Liver (tissue), 9 donors: ENCODE results near the gene ARHGEF1. TPM values are rescaled to one million over a fixed set of nuclear protein-coding genes. Genes with fewer than 3 reads are reported as not detected.

Experiments
- DNase-seq: peaks from one replicate; pipeline ENCODE4 v3.0.0-alpha.2; 2017; ENCODE audit warnings: low spot score
- H3K27ac ChIP-seq, 2 donors: one replicate each; pipeline ENCODE4 v1.7.0; 2013; ENCODE audit warnings: inconsistent platforms in 2 of 2, low read length in 2 of 2, control low read depth in 1 of 2, low read depth in 1 of 2, mild to moderate bottlenecking in 1 of 2
- H3K27me3 ChIP-seq, 4 donors: one replicate each; pipeline versions ENCODE4 v1.6.1 to v1.7.0; 2013; ENCODE audit warnings: low read length in 3 of 4, inconsistent platforms in 1 of 4, mild to moderate bottlenecking in 1 of 4, moderate library complexity in 1 of 4; ENCODE audit not compliant: control insufficient read depth in 4 of 4, insufficient read depth in 4 of 4
- H3K36me3 ChIP-seq, 4 donors: one replicate each; pipeline versions ENCODE4 v1.6.1 to v1.7.0; 2013; ENCODE audit warnings: low read length in 3 of 4, mild to moderate bottlenecking in 3 of 4, low read depth in 1 of 4, moderate library complexity in 1 of 4; ENCODE audit not compliant: control insufficient read depth in 4 of 4, insufficient read depth in 3 of 4
- H3K4me1 ChIP-seq, 4 donors: one replicate each; pipeline versions ENCODE4 v1.6.1 to v1.7.0; 2013; ENCODE audit warnings: low read length in 3 of 4, mild to moderate bottlenecking in 3 of 4, moderate library complexity in 1 of 4; ENCODE audit not compliant: control insufficient read depth in 4 of 4, insufficient read depth in 4 of 4
- H3K4me3 ChIP-seq, 3 donors: one replicate each; pipeline versions ENCODE4 v1.6.1 to v1.7.0; 2013; ENCODE audit warnings: low read length in 3 of 3, control low read depth in 1 of 3, low read depth in 1 of 3, mild to moderate bottlenecking in 1 of 3
- H3K9ac ChIP-seq, 2 donors: one replicate each; pipeline ENCODE4 v1.7.0; 2013; ENCODE audit warnings: low read length in 2 of 2, mild to moderate bottlenecking in 2 of 2, moderate library complexity in 2 of 2, control low read depth in 1 of 2, low read depth in 1 of 2
- H3K9me3 ChIP-seq, 4 donors: one replicate each; pipeline versions ENCODE4 v1.6.1 to v1.7.0; 2013; ENCODE audit warnings: low read length in 3 of 4; ENCODE audit not compliant: control insufficient read depth in 4 of 4
- EGR1 ChIP-seq, 2 donors: IDR thresholded peaks; 2 replicates each; pipeline ENCODE4 v1.6.1; 2016 to 2018; ENCODE audit warnings: antibody characterized with exemption in 2 of 2, low read depth in 2 of 2
- FOXA1 ChIP-seq: IDR thresholded peaks from 2 replicates; pipeline ENCODE4 v1.6.1; 2016; ENCODE audit warnings: antibody characterized with exemption
- FOXA2 ChIP-seq: IDR thresholded peaks from 2 replicates; pipeline ENCODE4 v1.6.1; 2016; ENCODE audit warnings: antibody characterized with exemption
- GABPA ChIP-seq, 2 donors: IDR thresholded peaks in 1 of 2; conservative IDR thresholded peaks in 1 of 2; 2 replicates each; pipeline ENCODE4 v1.6.1; 2016; ENCODE audit warnings: antibody characterized with exemption in 2 of 2, mild to moderate bottlenecking in 1 of 2, moderate library complexity in 1 of 2
- HNF4A ChIP-seq, 2 donors: conservative IDR thresholded peaks; 2 replicates each; pipeline ENCODE4 v1.6.1; 2016; ENCODE audit warnings: antibody characterized with exemption in 2 of 2, mild to moderate bottlenecking in 2 of 2
- HNF4G ChIP-seq: IDR thresholded peaks from 2 replicates; pipeline ENCODE4 v1.6.1; 2016; ENCODE audit warnings: antibody characterized with exemption
- JUND ChIP-seq, 2 donors: IDR thresholded peaks; 2 replicates each; pipeline ENCODE4 v1.6.1; 2016; ENCODE audit warnings: antibody characterized with exemption in 2 of 2
- SP1 ChIP-seq: IDR thresholded peaks from 2 replicates; pipeline ENCODE4 v1.6.1; 2018; ENCODE audit warnings: antibody characterized with exemption, mild to moderate bottlenecking
- YY1 ChIP-seq: IDR thresholded peaks from 2 replicates; pipeline ENCODE4 v1.6.1; 2016; ENCODE audit warnings: antibody characterized with exemption, mild to moderate bottlenecking
- WGBS: extraction: QIAGEN DNeasy Blood & Tissue Kit; methylation state at CpG from one replicate; pipeline ENCODE4 v1.1.7; 2013; 5-methylcytosine and 5-hydroxymethylcytosine counted together
- polyA plus RNA-seq, 2 donors: library from polyadenylated mRNA; stranded (reverse) in 1 of 2; unstranded in 1 of 2; fragments of 200-250 nt in 1 of 2; fragments of >200 nt in 1 of 2; fragmentation: Nextera tagmentation in 1 of 2; extraction: Ambion mirVana in 1 of 2; gene quantifications; one replicate each; pipeline versions ENCODE4 v1.2.1 to v1.2.3, GENCODE V29; 2013 to 2015
- total RNA-seq, 2 donors: library from RNA; depleted of rRNA; stranded (reverse); fragments of >200 nt; gene quantifications; one replicate each; pipeline ENCODE4 v1.2.3, GENCODE V29; 2014
- TF ChIP-seq, protein P1 (sequence below): IDR thresholded peaks from 2 replicates; pipeline ENCODE4 v1.6.1; 2016; ENCODE audit warnings: antibody characterized with exemption
- TF ChIP-seq, protein P2 (sequence below): IDR thresholded peaks from 2 replicates; pipeline ENCODE4 v1.6.1; 2016; ENCODE audit warnings: antibody characterized with exemption
- donor health status: healthy.
- donor health status: healthy.
- donor health status: healthy.
- donor health status: healthy.
- donor health status: healthy.

Gene ARHGEF1
- total and polyA plus RNA-seq, 4 donors = 13.2 to 30.1 (median 18.5) TPM

DNA sequence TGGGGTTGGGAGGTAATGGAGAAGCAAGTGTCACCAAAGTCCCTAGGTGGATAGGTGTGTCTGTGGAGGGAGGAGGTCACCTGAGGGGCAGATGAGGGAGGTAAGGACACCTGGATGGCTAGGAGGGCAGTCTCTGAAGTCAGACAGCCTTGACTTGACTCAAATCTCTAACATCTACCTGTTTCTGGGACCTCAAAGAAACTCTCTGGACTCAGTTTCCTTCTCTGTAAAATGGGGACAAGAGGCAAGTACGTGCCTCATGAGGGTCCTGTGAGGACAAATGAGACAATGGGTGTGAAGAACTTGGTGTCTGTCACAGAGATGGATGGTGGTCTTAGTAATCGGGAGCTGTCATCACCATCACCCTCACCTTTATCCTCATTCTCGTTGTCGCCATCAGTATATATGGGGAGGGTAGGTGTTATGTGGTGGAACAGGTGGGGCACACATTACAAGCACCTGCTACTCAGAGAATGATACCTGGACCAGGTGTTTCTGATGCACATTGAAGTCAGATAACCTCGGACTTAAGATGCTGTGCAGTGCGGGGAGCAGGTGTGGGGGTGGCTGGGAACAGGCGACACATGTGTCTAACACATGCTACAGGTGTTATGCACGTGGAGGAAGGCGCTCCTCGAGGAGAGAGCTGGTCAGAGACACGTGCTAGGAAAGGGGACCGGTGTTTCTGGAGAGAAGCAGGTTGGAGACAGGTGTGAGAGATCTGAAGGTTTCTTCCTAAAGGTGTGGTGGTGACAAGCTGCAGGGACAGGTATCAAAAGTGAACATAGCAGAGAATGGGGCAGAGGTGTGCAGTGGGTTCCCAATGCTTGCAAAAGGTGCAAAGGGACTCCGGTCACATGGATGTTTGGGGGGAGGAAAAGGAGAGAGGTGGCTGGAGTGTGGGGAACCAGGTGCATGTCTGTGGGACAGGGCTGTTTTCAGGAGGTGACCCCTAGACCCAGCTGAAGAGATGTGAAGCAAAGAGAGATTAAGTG lies 41.5 kb downstream of the ARHGEF1 start:
- no peaks in the 10 kb centered on the region for H3K36me3 ChIP-seq
- no peak for DNase-seq
- H3K4me1 ChIP-seq = peaks cover 6 to 11% (median 8%) of the 10 kb centered on the region in 4 donors
- WGBS = 46% methylated on average over 13 of the region's 13 CpGs
- H3K4me3 ChIP-seq = no peak overlapping the region
- H3K9me3 ChIP-seq = no peaks in the 10 kb centered on the region
- no peak overlapping the region for H3K27ac ChIP-seq
- TF ChIP-seq, protein P1, sequence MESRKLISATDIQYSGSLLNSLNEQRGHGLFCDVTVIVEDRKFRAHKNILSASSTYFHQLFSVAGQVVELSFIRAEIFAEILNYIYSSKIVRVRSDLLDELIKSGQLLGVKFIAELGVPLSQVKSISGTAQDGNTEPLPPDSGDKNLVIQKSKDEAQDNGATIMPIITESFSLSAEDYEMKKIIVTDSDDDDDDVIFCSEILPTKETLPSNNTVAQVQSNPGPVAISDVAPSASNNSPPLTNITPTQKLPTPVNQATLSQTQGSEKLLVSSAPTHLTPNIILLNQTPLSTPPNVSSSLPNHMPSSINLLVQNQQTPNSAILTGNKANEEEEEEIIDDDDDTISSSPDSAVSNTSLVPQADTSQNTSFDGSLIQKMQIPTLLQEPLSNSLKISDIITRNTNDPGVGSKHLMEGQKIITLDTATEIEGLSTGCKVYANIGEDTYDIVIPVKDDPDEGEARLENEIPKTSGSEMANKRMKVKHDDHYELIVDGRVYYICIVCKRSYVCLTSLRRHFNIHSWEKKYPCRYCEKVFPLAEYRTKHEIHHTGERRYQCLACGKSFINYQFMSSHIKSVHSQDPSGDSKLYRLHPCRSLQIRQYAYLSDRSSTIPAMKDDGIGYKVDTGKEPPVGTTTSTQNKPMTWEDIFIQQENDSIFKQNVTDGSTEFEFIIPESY = no peak
- TF ChIP-seq SP1 = no peak
- no peak for TF ChIP-seq YY1
- no peak overlapping the region for H3K9ac ChIP-seq
- H3K27me3 ChIP-seq = peaks cover 0 to 17% (median 4%) of the 10 kb centered on the region in 4 donors

DNA sequence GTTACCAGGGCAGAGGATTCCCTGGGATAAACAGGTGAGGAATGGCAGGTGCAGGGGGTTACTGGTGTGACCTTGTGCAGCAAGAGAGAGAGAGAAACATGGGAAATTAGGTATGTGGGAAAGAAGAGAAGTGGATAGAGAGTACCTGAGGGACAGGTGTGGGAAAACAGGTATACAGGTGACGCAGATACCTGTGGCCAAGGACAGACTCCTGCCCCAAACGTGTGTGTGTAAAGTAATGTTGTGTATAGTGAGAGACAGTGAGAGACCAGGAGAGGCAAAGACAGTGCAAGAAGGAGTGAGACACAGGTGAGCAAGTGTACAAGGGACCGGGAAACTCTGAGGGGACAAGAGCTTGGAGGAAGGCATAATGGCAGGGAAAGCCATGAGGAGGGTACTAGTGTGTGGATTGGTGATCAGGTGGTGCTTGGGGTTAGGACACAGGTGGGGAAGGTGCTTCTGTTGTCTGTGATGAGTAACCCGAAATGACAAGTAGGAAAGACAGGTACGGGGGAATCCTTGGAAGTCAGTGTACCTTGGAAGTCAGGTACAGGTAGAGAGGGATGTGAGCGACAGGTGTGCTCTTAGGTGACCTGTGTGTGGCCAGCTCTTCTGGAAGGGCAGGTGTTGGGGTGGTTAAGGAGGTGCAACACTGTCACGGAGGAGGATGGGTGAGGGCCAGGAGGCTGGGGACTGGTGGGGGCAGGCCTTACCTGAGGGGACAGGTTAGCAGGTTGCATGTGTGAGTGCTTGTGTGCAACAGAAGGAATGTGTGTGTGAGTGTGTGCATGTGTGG lies 42.4 kb downstream of the ARHGEF1 start:
- peaks cover 0 to 17% (median 8%) of the 10 kb centered on the region in 4 donors for H3K27me3 ChIP-seq
- peaks cover 6 to 11% (median 8%) of the 10 kb centered on the region in 4 donors for H3K4me1 ChIP-seq
- no peak overlapping the region for H3K9ac ChIP-seq
- TF ChIP-seq GABPA (IDR thresholded peaks at IDR 0.05 in 1 of 2, conservative IDR thresholded peaks at IDR 0.05 in 1 of 2) = no peak
- WGBS = 51% methylated on average over 7 of the region's 7 CpGs
- no peak for DNase-seq
- no peak overlapping the region for H3K27ac ChIP-seq
- no peaks in the 10 kb centered on the region for H3K9me3 ChIP-seq
- no peaks in the 10 kb centered on the region for H3K36me3 ChIP-seq
- no peak overlapping the region for H3K4me3 ChIP-seq

DNA sequence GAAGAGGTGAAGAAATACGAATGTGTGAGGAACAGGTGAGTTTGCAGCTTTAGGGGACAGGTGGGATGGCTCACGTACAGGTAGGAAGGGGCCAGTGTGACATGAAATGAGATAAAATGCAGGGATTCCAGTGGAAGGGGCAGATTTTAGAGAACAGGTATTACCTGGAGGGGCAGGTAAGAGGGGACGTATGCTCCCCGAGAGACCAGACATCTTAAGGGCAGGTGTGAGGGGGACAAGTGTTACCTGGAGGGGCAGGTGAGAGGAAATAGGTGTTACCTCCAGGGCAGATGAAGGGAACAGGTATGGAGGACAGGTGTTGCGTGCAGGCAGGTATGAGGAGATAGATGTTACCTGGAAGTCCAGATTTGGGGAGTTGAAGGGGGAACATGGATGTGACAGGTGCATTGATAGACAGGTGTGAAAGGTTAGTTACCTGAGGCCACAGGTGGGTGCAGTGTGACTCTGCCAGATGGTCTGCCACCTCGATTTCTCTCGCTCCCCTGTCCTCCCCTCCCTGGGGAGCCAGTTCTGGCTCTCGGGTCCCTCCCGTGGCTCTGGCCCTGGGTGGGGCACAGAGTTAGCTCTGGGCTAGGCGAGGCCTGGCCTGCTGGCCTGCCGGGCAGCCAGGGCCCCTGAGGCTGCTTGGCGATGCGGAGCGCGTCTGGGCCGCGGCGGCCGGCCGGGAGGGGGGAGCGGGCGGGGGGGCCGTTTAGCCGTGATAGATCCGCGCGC lies 43.2 kb downstream of the ARHGEF1 start:
- Histone ChIP-seq H3K9ac (no peak overlapping the region), H3K9me3 (no peaks in the 10 kb centered on the region), H3K36me3 (no peaks in the 10 kb centered on the region), H3K27me3 (peaks cover 0 to 17% (median 10%) of the 10 kb centered on the region in 4 donors), H3K4me3 (no peak overlapping the region), H3K27ac (no peak overlapping the region), H3K4me1 (peaks cover 6 to 11% (median 8%) of the 10 kb centered on the region in 4 donors)
- 39% methylated on average over 27 of the region's 27 CpGs for WGBS
- TF ChIP-seq EGR1 (IDR thresholded peaks at IDR 0.05; ENCODE audit: low read depth in 2 of 2) (no peak), JUND (IDR thresholded peaks at IDR 0.05) (no peak), HNF4A (conservative IDR thresholded peaks at IDR 0.05) (no peak), FOXA1 (no peak), HNF4G (no peak), FOXA2 (no peak)
- TF ChIP-seq, protein P2, sequence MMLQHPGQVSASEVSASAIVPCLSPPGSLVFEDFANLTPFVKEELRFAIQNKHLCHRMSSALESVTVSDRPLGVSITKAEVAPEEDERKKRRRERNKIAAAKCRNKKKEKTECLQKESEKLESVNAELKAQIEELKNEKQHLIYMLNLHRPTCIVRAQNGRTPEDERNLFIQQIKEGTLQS = no peak
- no peak for DNase-seq
